Measurements from ENCODE around the gene FUT7.

Gene FUT7

DNA sequence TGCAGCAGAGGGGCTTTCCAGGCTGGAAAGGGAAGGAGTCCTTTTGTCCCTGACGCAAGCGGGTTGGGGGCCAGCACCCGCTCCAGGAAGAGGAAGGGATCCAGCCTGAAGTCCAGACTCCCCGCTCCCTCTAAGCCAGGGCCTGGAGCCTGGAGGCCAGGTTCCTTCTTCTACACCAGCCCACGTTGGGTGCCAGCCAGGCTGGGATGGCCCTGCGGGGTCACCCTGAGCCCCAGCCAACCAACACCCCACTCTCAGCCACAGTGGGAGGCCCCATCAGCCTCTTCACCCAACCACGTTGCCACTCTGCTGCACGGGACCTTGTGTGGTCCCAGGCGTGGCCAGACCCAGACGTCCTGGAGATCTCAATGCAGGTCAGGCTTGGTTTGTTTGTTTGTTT is 970 bp upstream of the FUT7 start:
- 0 out of 2 replicates have a peak overlapping the region, but pooled peaks have one; percentile 39 for H3K27ac ChIP-seq
- TF ChIP-seq CTCF (IDR thresholded peaks at IDR 0.05) (no peak), ZFX (IDR thresholded peaks at IDR 0.05; ENCODE audit: borderline replicate concordance) (no peak)

GRCh38 chr9:137030538-137031527 is 1.1 kb downstream of the FUT7 start:
- no peak for TF ChIP-seq CTCF (IDR thresholded peaks at IDR 0.05)
- no peak for TF ChIP-seq ZFX (IDR thresholded peaks at IDR 0.05; ENCODE audit: borderline replicate concordance)
- no peak overlapping the region for H3K27ac ChIP-seq

GRCh38 chr9:137030006-137030405 is 1.9 kb downstream of the FUT7 start:
- H3K27ac ChIP-seq: no peak overlapping the region
- TF ChIP-seq CTCF (IDR thresholded peaks at IDR 0.05) (no peak), ZFX (IDR thresholded peaks at IDR 0.05; ENCODE audit: borderline replicate concordance) (no peak)

- TF ChIP-seq ZFX (IDR thresholded peaks at IDR 0.05; ENCODE audit: borderline replicate concordance) (no peak), CTCF (IDR thresholded peaks at IDR 0.05) (peak; percentile 93)
- H3K27ac ChIP-seq: peak overlapping the region; percentile 91
Measured at GRCh38 chr9:137029058-137029936, 2.6 kb downstream of the FUT7 start.

DNA sequence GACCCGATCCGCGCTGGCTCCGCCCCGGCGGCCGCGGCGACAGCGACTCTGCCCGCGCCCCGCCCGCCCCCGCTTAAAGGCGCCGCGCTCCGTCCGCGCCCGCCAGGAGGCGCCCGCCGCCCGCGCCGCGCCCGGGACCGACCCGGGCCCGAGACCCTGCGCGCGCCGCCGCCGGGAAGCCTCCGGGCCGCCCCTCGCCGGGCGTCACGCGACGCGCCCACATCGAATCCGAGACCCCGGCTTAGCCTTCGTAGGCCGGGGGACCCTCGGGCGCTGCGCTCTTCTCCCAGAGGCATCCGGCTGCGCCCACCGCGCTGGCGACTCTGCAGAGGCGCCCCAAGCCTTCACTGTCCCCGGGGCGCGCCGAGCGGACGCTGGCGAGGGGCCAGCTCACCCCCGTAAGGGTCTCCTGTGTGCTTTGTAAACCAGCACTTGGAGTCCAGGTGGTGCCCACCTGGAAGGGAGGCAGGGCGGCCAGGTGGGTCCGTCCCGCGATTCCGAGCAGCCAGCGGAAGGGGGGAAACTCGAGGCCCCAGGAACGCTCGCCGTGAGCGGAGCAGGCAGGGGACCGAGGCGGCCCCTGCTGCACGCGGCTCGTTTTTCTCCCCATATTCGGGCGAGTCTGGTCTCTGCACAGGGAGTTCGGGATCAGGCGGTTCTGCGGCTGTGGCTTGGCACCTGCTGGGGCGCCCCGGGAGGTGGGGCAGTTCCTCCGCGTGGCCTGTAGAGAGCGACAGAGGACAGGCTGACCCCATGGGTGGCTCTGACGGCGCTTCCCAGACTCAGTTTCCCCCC is 3.4 kb downstream of the FUT7 start:
- TF ChIP-seq CTCF (IDR thresholded peaks at IDR 0.05): peak; percentile 73
- TF ChIP-seq ZFX (IDR thresholded peaks at IDR 0.05; ENCODE audit: borderline replicate concordance): no peak
- H3K27ac ChIP-seq: peak overlapping the region; percentile 91

DNA sequence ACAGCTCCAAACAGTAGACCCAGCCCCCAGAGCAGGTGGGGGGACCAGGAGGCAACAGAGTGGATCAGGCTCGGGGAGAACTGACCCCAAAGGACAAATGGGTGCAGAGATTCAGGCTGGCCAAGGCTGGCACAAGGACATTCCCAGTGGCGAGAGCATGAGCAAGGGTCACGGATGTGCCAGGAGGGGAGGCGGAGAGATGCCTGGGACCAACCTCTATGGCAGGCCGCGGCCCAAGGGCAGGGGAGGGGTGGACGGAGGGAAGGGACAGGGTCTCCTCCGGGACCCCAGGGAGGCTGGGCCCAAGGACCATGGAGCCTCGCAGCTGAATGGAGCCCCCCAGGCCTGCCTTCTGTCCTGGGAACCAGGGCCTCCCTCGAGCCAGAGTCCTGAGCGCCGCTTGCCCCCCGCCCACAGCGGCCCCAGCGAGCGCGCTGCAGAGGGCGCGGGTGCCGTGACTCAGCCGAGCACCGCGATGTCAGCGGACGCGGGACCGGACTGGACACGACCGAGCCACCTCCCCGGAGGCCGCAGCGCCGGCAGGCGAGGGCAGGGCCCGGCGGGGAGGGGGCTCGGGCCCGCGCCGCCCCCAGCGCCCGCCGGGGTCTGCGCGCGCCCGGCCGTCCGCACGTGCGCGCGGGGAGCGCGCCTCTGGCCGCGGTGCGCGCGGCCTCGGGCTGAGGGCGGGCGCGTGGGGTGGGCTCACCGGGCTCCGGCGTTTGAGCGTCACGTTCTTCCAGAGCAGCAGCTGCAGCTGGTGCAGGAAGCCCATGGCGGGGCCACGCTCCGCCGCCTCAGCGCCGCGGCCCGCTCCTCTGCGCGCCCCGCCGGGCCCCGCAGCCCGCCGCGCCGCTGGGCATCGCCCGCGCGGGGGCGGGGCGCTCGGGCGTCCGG is 4.3 kb downstream of the FUT7 start, which contains the start of gene ABCA2:
TSS of gene ABCA2 (minus strand) at position 869 of the 894 bp plus-strand sequence. CDS start at position 772, 97 bp downstream.
- no peak for TF ChIP-seq CTCF (IDR thresholded peaks at IDR 0.05)
- TF ChIP-seq ZFX (IDR thresholded peaks at IDR 0.05; ENCODE audit: borderline replicate concordance): no peak
- H3K27ac ChIP-seq: peak within 1 kb of the TSS; percentile 91
